ENCODE measurements around the gene ASTL.

ASTL gene

GRCh38 chr2:96115631-96116423, 22.5 kb downstream of the ASTL start:
- no peak overlapping the region for H3K27ac ChIP-seq
- DNase-seq (ENCODE audit: low read depth, low spot score) = no peak

- DNase-seq (ENCODE audit: low read depth, low spot score) = no peak
- H3K27ac ChIP-seq = no peak overlapping the region
These were observed 23.3 kb downstream of the ASTL start for GRCh38 chr2:96114903-96115581.

- DNase-seq (ENCODE audit: low read depth, low spot score) = no peak
- H3K27ac ChIP-seq = no peak overlapping the region
These were observed 23.8 kb downstream of the ASTL start for GRCh38 chr2:96114546-96114902.

- DNase-seq (ENCODE audit: low read depth, low spot score) = no peak
These were observed 24.4 kb downstream of the ASTL start for GRCh38 chr2:96113951-96114350.

DNA sequence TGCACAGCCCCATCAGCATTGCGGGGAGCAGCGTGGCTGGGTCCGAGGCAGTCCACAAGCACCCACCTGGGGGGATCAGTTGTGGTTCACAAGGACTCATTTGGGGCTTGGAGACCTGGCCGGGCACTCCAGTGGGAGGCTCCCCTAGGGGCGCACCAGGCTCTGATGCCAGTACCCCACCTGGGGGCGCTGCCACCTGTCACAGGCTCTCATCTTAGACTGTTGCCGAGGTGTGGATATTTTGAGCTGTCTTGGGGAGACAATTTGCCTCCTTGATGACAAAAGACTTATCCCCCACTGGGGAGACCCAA, 25.0 kb downstream of the ASTL start:
- no peak for DNase-seq (ENCODE audit: low read depth, low spot score)
- no peak overlapping the region for H3K27ac ChIP-seq

More at GRCh38 chr2:96113951-96114350, 24.4 kb downstream of the ASTL start:
- no peak overlapping the region for H3K27ac ChIP-seq

GRCh38 chr2:96112501-96113366, 25.6 kb downstream of the ASTL start:
- DNase-seq (ENCODE audit: low read depth, low spot score) = no peak
- no peak overlapping the region for H3K27ac ChIP-seq

- no peak for DNase-seq (ENCODE audit: low read depth, low spot score)
- H3K27ac ChIP-seq = no peak overlapping the region
These were observed 26.3 kb downstream of the ASTL start for GRCh38 chr2:96111823-96112500.

GRCh38 chr2:96111257-96111640, 27.1 kb downstream of the ASTL start:
- no peak for DNase-seq (ENCODE audit: low read depth, low spot score)
- no peak overlapping the region for H3K27ac ChIP-seq

DNA sequence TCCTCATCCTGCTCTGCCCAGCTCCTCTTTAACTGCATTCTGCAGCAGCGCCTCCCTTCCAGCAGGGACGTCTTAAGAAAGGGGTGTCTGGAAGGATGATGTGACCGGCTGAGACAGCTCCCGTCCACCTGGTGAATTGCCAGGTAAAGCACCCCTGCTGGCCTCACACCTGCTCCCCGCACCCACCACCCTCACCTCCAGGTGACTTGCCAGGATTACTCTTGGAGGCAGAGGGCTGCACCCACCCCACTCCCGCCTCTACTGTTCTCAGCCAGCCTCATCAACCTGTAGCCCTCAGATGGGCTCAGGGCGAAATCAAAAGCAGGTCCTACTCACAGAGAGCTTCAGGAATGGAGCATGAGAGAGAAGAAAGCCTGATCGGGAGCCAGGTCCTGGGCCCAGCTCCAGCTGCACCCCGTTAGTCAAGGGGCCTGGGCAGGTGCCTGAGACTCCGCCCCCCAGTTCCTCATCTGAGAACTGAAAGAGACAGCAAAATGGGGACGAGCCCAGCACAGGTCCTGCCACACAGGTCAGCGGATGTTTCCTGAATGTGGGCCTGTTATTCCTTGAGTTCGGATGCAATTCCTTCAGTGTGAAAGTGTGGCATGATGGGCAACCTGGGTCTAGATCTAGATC, 27.6 kb downstream of the ASTL start:
- no peak overlapping the region for H3K27ac ChIP-seq
- DNase-seq (ENCODE audit: low read depth, low spot score) = no peak

GRCh38 chr2:96109931-96110511, 28.3 kb downstream of the ASTL start:
- no peak for DNase-seq (ENCODE audit: low read depth, low spot score)
- no peak overlapping the region for H3K27ac ChIP-seq

DNA sequence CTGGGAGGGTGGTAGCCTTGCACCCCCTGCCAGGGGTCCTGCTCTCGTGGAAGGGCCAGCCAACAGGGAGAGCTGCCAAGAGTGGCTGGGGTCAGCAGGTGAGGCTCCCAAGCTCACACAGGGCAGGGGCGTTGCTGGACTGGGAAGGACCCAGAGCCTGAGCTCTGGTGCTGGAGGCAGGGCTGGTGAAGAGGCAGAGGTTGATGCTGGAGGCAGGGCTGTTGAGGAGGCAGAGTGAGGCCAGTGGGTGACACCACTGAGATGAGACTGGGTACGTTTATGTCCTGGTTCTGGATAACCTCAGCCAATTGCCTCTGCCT, 29.0 kb downstream of the ASTL start:
- DNase-seq (ENCODE audit: low read depth, low spot score) = no peak
- no peak overlapping the region for H3K27ac ChIP-seq

DNA sequence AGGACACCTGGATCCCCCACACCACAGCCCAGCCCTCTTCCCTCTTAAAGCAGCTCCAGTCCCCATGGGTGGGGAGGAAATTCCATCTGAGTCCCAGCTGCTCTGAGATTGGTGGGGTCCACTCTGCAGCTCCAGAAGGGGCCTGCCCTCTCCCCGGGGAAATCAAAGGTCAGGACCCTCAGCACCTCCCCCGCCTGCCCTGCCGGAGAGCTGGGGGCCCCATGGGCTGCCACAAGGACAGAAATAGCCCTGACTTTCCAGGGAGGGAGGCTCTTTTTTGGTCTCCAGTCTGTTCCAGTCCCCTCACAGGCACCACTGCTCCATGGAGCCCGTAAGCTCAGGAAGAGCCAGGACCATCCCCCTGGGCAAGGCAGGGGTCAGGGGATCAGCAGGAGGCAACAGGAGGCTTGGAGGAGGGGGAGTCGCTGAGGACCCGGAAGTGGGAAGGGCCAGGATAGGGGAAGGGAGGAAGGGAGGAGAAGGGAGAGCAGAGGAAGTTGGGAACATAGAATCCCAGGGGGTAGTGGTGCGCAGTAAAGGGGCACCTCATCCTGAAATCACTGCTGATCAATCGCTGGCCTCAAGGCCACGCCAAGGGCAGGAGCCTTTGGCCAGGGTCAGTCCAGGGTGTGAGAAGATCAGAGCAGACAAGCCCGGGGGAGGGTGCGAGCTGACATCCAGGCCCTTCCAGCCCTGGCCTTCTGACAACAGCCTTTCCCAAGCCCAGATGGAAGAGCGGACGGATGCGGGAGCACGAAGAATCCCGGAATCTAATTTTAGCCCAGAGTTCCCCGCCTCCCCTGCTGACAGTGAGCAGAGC, 29.6 kb downstream of the ASTL start:
- DNase-seq (ENCODE audit: low read depth, low spot score) = no peak
- no peak overlapping the region for H3K27ac ChIP-seq

DNA sequence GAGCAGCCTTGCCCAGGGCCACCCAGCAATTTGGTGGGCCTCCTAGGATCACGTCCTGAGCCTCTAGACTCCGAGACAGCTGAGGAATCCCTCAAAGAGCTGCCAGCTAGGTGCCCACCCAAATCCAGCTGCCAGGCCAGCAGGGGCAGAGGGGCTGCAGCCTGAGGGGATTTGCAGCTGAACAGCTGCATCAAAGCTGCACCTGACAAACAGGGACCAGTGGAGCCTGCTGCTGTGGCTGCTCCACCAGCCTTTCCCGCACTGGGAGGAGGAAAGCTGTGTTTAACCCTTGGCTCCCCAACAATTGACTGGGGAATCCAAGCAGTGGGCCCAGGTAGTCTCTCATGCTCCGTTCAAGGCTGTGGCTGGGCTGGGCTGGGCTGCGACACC, 30.2 kb downstream of the ASTL start:
- no peak for DNase-seq (ENCODE audit: low read depth, low spot score)
- no peak overlapping the region for H3K27ac ChIP-seq

DNA sequence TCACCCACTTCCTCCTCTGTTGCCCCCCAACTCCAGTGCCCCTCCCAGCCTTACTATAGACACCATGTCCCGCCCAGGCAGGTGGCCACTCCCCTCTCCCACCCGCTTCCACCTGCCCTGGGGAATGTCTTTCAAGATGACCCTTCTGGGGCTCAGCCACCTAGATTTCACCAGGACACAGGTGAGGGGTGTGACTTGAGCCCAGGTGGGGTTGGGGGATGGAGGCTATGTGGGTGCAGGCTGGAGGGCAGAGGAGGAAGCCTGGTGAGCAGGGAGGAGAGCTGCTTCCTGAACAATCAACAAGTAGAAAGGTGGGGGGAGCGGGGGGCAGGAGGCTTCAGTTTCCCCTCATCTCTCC, 30.6 kb downstream of the ASTL start:
- DNase-seq (ENCODE audit: low read depth, low spot score) = no peak
- H3K27ac ChIP-seq = no peak overlapping the region

DNA sequence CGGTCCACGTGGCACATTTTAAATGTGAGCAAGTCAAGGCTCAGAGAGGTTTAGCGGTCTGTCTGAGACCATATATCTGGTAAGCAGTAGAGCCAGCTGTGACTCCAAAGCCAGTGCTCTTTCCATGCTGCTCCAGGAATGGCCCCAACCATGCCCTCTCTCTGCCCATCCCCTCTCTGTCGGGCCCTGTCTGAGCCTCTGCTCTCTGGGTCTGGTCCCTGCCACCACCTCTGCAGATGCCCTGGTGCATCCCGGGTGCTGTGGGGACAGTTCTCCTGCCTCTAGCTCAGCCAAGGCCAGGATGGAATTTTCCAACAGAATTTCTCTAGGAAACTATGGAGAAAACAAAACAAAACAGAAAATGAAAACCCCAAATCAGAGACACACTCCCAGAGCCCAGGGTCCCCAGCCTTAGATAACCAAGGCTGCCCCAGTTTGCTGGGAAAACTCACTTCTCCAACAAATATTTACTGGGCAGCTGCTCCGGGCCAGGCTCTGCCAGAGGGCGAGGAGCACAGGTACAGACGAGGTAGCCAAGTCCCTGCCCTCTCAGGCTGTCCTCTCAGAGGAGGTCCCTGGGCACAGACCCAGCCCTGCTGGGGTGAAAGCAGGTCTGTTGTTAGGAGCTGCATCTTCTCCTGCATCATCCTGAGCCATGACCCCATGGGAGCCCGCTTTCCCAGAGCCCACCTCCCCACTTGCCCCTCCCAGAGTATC, 31.2 kb downstream of the ASTL start:
- no peak overlapping the region for H3K27ac ChIP-seq
- no peak for DNase-seq (ENCODE audit: low read depth, low spot score)

DNA sequence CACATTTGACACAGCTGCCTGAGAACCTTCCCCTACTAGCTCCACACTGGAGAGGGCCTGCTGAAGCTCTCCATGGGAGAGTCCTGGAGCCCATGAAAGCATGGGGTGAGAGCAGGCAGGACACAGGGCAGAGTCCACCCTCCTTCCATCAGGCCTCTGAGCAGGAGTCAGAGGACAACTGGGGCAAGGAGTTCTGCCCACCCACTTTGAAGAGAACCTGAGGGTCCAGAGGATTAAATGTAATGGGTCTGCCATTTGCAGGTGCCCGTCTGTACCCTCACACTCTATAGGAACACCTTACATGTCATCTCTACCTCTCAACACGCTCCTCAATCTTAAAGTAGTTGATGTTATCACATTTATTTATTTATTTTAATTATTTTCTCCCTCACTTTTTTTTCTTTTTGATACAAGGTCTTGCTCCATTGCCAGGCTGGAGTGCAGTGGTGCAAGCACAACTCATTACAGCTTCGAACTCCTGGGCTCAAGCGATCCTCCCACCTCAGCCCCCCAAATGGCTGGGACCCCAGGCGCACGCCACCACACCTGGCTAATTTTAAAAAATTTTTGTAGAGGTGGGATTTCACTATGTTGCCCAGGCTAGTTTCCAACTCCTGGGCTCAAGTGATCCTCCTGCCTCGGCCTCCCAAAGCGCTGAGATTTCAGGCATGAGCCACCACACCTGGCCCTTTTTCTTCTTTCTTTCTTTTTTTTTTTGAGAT, 32.1 kb downstream of the ASTL start:
- DNase-seq (ENCODE audit: low read depth, low spot score) = no peak
- H3K27ac ChIP-seq = no peak overlapping the region

- no peak for DNase-seq (ENCODE audit: low read depth, low spot score)
- H3K27ac ChIP-seq = no peak overlapping the region
These were observed 33.0 kb downstream of the ASTL start for GRCh38 chr2:96105152-96105915.

Measured in epithelial cell of prostate (primary cell).